Cardiac muscle cell (in vitro differentiated cells and primary cell): Measurements from ENCODE around the gene CD33. TPM values are rescaled to one million over a fixed set of nuclear protein-coding genes. Genes with fewer than 3 reads are reported as not detected.
"Not testable (repeated sequence)": the region's sequence is repeated elsewhere in the genome, so short reads cannot be mapped to it uniquely, and the experiment has no call there.

ENCODE experiments used
- DNase-seq, 2 donors: peaks; one replicate each; pipeline versions ENCODE4 v3.0.0 to v3.0.0-alpha.2; 2010 to 2017; ENCODE audit warnings: low read depth in 1 of 2, low spot score in 1 of 2
- H3K27ac ChIP-seq: fragments of 200-600 bp; sonication (generic); 2 replicates; pipeline ENCODE4 v1.5.1; 2016
- H3K27me3 ChIP-seq: fragments of 200-600 bp; sonication (generic); 2 replicates; pipeline ENCODE4 v1.6.0; 2016; ENCODE audit warnings: control low read depth
- H3K36me3 ChIP-seq: fragments of 200-600 bp; sonication (generic); 2 replicates; pipeline ENCODE4 v1.5.1; 2016; ENCODE audit warnings: control low read depth
- H3K4me1 ChIP-seq: fragments of 200-600 bp; sonication (generic); 2 replicates; pipeline ENCODE4 v1.8.1; 2017; ENCODE audit warnings: low read depth, mild to moderate bottlenecking, mixed run types
- H3K4me3 ChIP-seq: fragments of 200-600 bp; sonication (generic); 2 replicates; pipeline ENCODE4 v1.5.1; 2016; ENCODE audit warnings: mild to moderate bottlenecking
- H3K9me3 ChIP-seq: fragments of 200-600 bp; sonication (generic); 2 replicates; pipeline ENCODE4 v1.5.1; 2017; ENCODE audit warnings: low read depth, mild to moderate bottlenecking, control low read depth
- CTCF ChIP-seq: IDR thresholded peaks from 2 replicates; pipeline ENCODE4 v1.5.1; 2012; ENCODE audit warnings: low read depth, mild to moderate bottlenecking, low read length
- polyA plus RNA-seq: library from polyadenylated mRNA; unstranded; fragments of >200 nt; fragmentation: Nextera tagmentation; extraction: Ambion mirVana; gene quantifications from 2 replicates; pipeline ENCODE4 v1.2.1, GENCODE V29; 2016
- total RNA-seq: library from RNA; depleted of rRNA; stranded (reverse); fragments of >200 nt; gene quantifications from 2 replicates; pipeline ENCODE4 v1.2.3, GENCODE V29; 2016

Gene CD33
- total and polyA plus RNA-seq, 2 experiments from 2014 or later = not detected

GRCh38 chr19:51210191-51210784, 14.6 kb upstream of the CD33 start:
- Histone ChIP-seq H3K9me3 (no peaks in the 10 kb centered on the region), H3K4me3 (no peak overlapping the region), H3K4me1 (no peaks in the 10 kb centered on the region), H3K27me3 (no peaks in the 10 kb centered on the region), H3K27ac (no peak overlapping the region), H3K36me3 (no peaks in the 10 kb centered on the region)
- no peak for DNase-seq
- no peak for TF ChIP-seq CTCF

- not testable (repeated sequence) for H3K36me3 ChIP-seq, H3K27ac ChIP-seq, H3K4me1 ChIP-seq, H3K27me3 ChIP-seq, H3K4me3 ChIP-seq, H3K9me3 ChIP-seq, DNase-seq
Measured at GRCh38 chr19:51210874-51211361, 14.0 kb upstream of the CD33 start.

- H3K9me3 ChIP-seq = no peaks in the 10 kb centered on the region
- no peak overlapping the region for H3K4me3 ChIP-seq
- H3K27me3 ChIP-seq = no peaks in the 10 kb centered on the region
- TF ChIP-seq CTCF = no peak
- no peak overlapping the region for H3K27ac ChIP-seq
- no peak for DNase-seq
- H3K36me3 ChIP-seq = no peaks in the 10 kb centered on the region
- no peaks in the 10 kb centered on the region for H3K4me1 ChIP-seq
Measured at GRCh38 chr19:51211833-51212232, 13.0 kb upstream of the CD33 start.

GRCh38 chr19:51219307-51219706, 5.6 kb upstream of the CD33 start:
- Histone ChIP-seq H3K4me3 (no peak overlapping the region), H3K4me1 (no peaks in the 10 kb centered on the region), H3K9me3 (no peaks in the 10 kb centered on the region), H3K27ac (no peak overlapping the region), H3K27me3 (no peaks in the 10 kb centered on the region), H3K36me3 (no peaks in the 10 kb centered on the region)
- TF ChIP-seq CTCF = no peak
- DNase-seq = no peak

- Histone ChIP-seq H3K4me3 (no peak overlapping the region), H3K27me3 (no peaks in the 10 kb centered on the region), H3K27ac (no peak overlapping the region), H3K4me1 (no peaks in the 10 kb centered on the region), H3K9me3 (no peaks in the 10 kb centered on the region), H3K36me3 (no peaks in the 10 kb centered on the region)
- TF ChIP-seq CTCF = no peak
- DNase-seq = no peak
Measured at GRCh38 chr19:51219971-51220370, 4.9 kb upstream of the CD33 start.

- H3K4me1 ChIP-seq = no peaks in the 10 kb centered on the region
- DNase-seq = no peak
- no peak overlapping the region for H3K4me3 ChIP-seq
- TF ChIP-seq CTCF = no peak
- no peak overlapping the region for H3K27ac ChIP-seq
- H3K9me3 ChIP-seq = no peaks in the 10 kb centered on the region
- H3K27me3 ChIP-seq = no peaks in the 10 kb centered on the region
- H3K36me3 ChIP-seq = no peaks in the 10 kb centered on the region
Measured at GRCh38 chr19:51220996-51221395, 3.9 kb upstream of the CD33 start.
